ENCODE data around the gene REEP2. TPM values are rescaled to one million over a fixed set of nuclear protein-coding genes. Genes with fewer than 3 reads are reported as not detected.

REEP2 gene
- total and polyA plus RNA-seq, 4 donors, result 0.29 to 1.1 (median 0.91) TPM

GRCh38 chr5:138467711-138468132, 28.9 kb downstream of the REEP2 start:
- H3K27ac ChIP-seq (ENCODE audit: low read depth in 1 of 2, low read length in 1 of 2), result no peak overlapping the region
- WGBS, 2 donors, result 84 to 90% methylated on average over 14 of the region's 14 CpGs
- no peak overlapping the region for H3K9ac ChIP-seq (ENCODE audit: insufficient read depth in 1 of 2, low read length in 2 of 2)
- H3K27me3 ChIP-seq (ENCODE audit: control insufficient read depth in 3 of 3, insufficient read depth in 3 of 3, low read length in 2 of 3), result peaks cover 0 to 6% (median 0%) of the 10 kb centered on the region in 3 donors
- H3K4me3 ChIP-seq, result peak overlapping the region; percentile 66
- ATAC-seq (ENCODE audit: insufficient read depth, low FRiP score) (no peak), DNase-seq (no peak)
- H3K9me3 ChIP-seq (ENCODE audit: control insufficient read depth in 4 of 4, insufficient read depth in 3 of 4, low read length in 3 of 4), result no peaks in the 10 kb centered on the region
- peaks cover 0 to 9% (median 3%) of the 10 kb centered on the region in 4 donors for H3K36me3 ChIP-seq (ENCODE audit: control insufficient read depth in 4 of 4, insufficient read depth in 4 of 4, low read length in 4 of 4)
- peaks cover 0 to 23% (median 2%) of the 10 kb centered on the region in 5 donors for H3K4me1 ChIP-seq (ENCODE audit: control insufficient read depth in 5 of 5, insufficient read depth in 5 of 5, low read length in 5 of 5)
- no peak for TF ChIP-seq CTCF (IDR thresholded peaks at IDR 0.05; ENCODE audit: control extremely low read depth, extremely low read depth)

GRCh38 chr5:138468133-138468965, 29.5 kb downstream of the REEP2 start:
- Histone ChIP-seq H3K4me1 (ENCODE audit: control insufficient read depth in 5 of 5, insufficient read depth in 5 of 5, low read length in 5 of 5) (peaks cover 0 to 20% (median under 1%) of the 10 kb centered on the region in 5 donors), H3K4me3 (no peak overlapping the region), H3K27ac (ENCODE audit: low read depth in 1 of 2, low read length in 1 of 2) (no peak overlapping the region), H3K36me3 (ENCODE audit: control insufficient read depth in 4 of 4, insufficient read depth in 4 of 4, low read length in 4 of 4) (peaks cover 0 to 9% (median 3%) of the 10 kb centered on the region in 4 donors), H3K27me3 (ENCODE audit: control insufficient read depth in 3 of 3, insufficient read depth in 3 of 3, low read length in 2 of 3) (peaks cover 0 to 6% (median 0%) of the 10 kb centered on the region in 3 donors), H3K9ac (ENCODE audit: insufficient read depth in 1 of 2, low read length in 2 of 2) (no peak overlapping the region), H3K9me3 (ENCODE audit: control insufficient read depth in 4 of 4, insufficient read depth in 3 of 4, low read length in 3 of 4) (no peaks in the 10 kb centered on the region)
- ATAC-seq (ENCODE audit: insufficient read depth, low FRiP score), result no peak
- peak in 2 of 3 donors; percentile 54 to 60 for DNase-seq
- 91 to 93% methylated on average over 7 of the region's 7 CpGs for WGBS, 2 donors
- TF ChIP-seq CTCF (IDR thresholded peaks at IDR 0.05; ENCODE audit: control extremely low read depth, extremely low read depth), result no peak

GRCh38 chr5:138468966-138469539, 30.2 kb downstream of the REEP2 start:
- WGBS, 2 donors, result 92 to 93% methylated on average over 8 of the region's 8 CpGs
- ATAC-seq (ENCODE audit: insufficient read depth, low FRiP score), result no peak
- peaks cover 0 to 6% (median 0%) of the 10 kb centered on the region in 3 donors for H3K27me3 ChIP-seq (ENCODE audit: control insufficient read depth in 3 of 3, insufficient read depth in 3 of 3, low read length in 2 of 3)
- peaks cover 0 to 17% (median 0%) of the 10 kb centered on the region in 5 donors for H3K4me1 ChIP-seq (ENCODE audit: control insufficient read depth in 5 of 5, insufficient read depth in 5 of 5, low read length in 5 of 5)
- peak in 2 of 3 donors; percentile 69 to 74 for DNase-seq
- no peak overlapping the region for H3K4me3 ChIP-seq
- no peaks in the 10 kb centered on the region for H3K9me3 ChIP-seq (ENCODE audit: control insufficient read depth in 4 of 4, insufficient read depth in 3 of 4, low read length in 3 of 4)
- peaks cover 0 to 9% (median 3%) of the 10 kb centered on the region in 4 donors for H3K36me3 ChIP-seq (ENCODE audit: control insufficient read depth in 4 of 4, insufficient read depth in 4 of 4, low read length in 4 of 4)
- no peak overlapping the region for H3K9ac ChIP-seq (ENCODE audit: insufficient read depth in 1 of 2, low read length in 2 of 2)
- H3K27ac ChIP-seq (ENCODE audit: low read depth in 1 of 2, low read length in 1 of 2), result no peak overlapping the region
- TF ChIP-seq CTCF (IDR thresholded peaks at IDR 0.05; ENCODE audit: control extremely low read depth, extremely low read depth), result no peak

Data from lung (tissue), 12 donors.